Neural progenitor cell (in vitro differentiated cells): Measurements from ENCODE around the gene UGT1A3. TPM values are rescaled to one million over a fixed set of nuclear protein-coding genes. Genes with fewer than 3 reads are reported as not detected.
"Not testable (repeated sequence)": the region's sequence is repeated elsewhere in the genome, so short reads cannot be mapped to it uniquely, and the experiment has no call there.

Experiments
- DNase-seq: peaks from one replicate; pipeline ENCODE4 v3.0.0-alpha.2; 2016; ENCODE audit warnings: low spot score
- H2AFZ ChIP-seq: fragments of 200-600 bp; sonication (generic); replicated peaks from 2 replicates; pipeline ENCODE4 v1.6.1; 2016; ENCODE audit warnings: antibody characterized with exemption
- H3F3A ChIP-seq: fragments of 200-600 bp; sonication (generic); 2 replicates; pipeline ENCODE4 v1.6.1; 2016; ENCODE audit warnings: antibody characterized with exemption, low read depth
- H3K27ac ChIP-seq: fragments of 200-600 bp; sonication (generic); 2 replicates; pipeline ENCODE4 v1.5.1; 2016; ENCODE audit warnings: mild to moderate bottlenecking
- H3K27me3 ChIP-seq: fragments of 200-600 bp; sonication (generic); 2 replicates; pipeline ENCODE4 v1.6.1; 2016; ENCODE audit warnings: mild to moderate bottlenecking, moderate library complexity
- H3K36me3 ChIP-seq: fragments of 200-600 bp; sonication (generic); 2 replicates; pipeline ENCODE4 v1.5.1; 2016
- H3K4me1 ChIP-seq: fragments of 200-600 bp; sonication (generic); 2 replicates; pipeline ENCODE4 v1.6.1; 2016; ENCODE audit warnings: mixed run types
- H3K4me2 ChIP-seq: fragments of 200-600 bp; sonication (generic); 2 replicates; pipeline ENCODE4 v1.6.1; 2016
- H3K4me3 ChIP-seq: fragments of 200-600 bp; sonication (generic); 2 replicates; pipeline ENCODE4 v1.5.1; 2016
- H3K79me2 ChIP-seq: fragments of 200-600 bp; sonication (generic); 2 replicates; pipeline ENCODE4 v1.6.1; 2016; ENCODE audit warnings: low read depth
- H3K9ac ChIP-seq: fragments of 200-600 bp; sonication (generic); 2 replicates; pipeline ENCODE4 v1.6.1; 2016
- H3K9me3 ChIP-seq: fragments of 200-600 bp; sonication (generic); 2 replicates; pipeline ENCODE4 v1.5.1; 2016; ENCODE audit warnings: low read depth
- H4K20me1 ChIP-seq: fragments of 200-600 bp; sonication (generic); 2 replicates; pipeline ENCODE4 v1.6.1; 2016; ENCODE audit warnings: low read depth
- H3K27ac Mint-ChIP-seq: 3 replicates; pipeline ENCODE4 v1.8.0; 2021; ENCODE audit warnings: mixed read lengths
- H3K27me3 Mint-ChIP-seq: 2 replicates; pipeline ENCODE4 v1.8.0; 2022; ENCODE audit warnings: low read depth, mild to moderate bottlenecking, inconsistent platforms, moderate library complexity, mixed read lengths; ENCODE audit not compliant: insufficient read depth
- H3K36me3 Mint-ChIP-seq: 3 replicates; pipeline ENCODE4 v1.8.0; 2021; ENCODE audit warnings: mixed read lengths
- H3K4me1 Mint-ChIP-seq: 3 replicates; pipeline ENCODE4 v1.8.0; 2021; ENCODE audit warnings: mixed read lengths
- H3K4me3 Mint-ChIP-seq: 3 replicates; pipeline ENCODE4 v1.8.0; 2021; ENCODE audit warnings: mild to moderate bottlenecking, moderate library complexity, mixed read lengths
- H3K9me3 Mint-ChIP-seq: 3 replicates; pipeline ENCODE4 v1.8.0; 2020; ENCODE audit warnings: mixed read lengths
- EZH2 ChIP-seq: fragments of 200-600 bp; sonication (generic); IDR thresholded peaks from 2 replicates; pipeline ENCODE4 v1.6.1; 2017; ENCODE audit warnings: antibody characterized with exemption, mild to moderate bottlenecking, moderate library complexity
- EZH2phosphoT487 ChIP-seq: fragments of 200-600 bp; sonication (generic); IDR thresholded peaks from 2 replicates; pipeline ENCODE4 v1.6.1; 2017; ENCODE audit warnings: antibody characterized with exemption
- total RNA-seq: library from RNA; depleted of rRNA; stranded (reverse); fragments of >200 nt; gene quantifications from 2 replicates; pipeline ENCODE4 v1.2.3, GENCODE V29; 2015; ENCODE audit warnings: low replicate concordance
- TF ChIP-seq, protein P1 (sequence below): fragments of 200-600 bp; sonication (generic); IDR thresholded peaks from 2 replicates; pipeline ENCODE4 v1.5.1; 2017; ENCODE audit warnings: antibody characterized with exemption, mild to moderate bottlenecking

The UGT1A3 gene
- total RNA-seq, 1 donor from 2014 or later: not detected

DNA sequence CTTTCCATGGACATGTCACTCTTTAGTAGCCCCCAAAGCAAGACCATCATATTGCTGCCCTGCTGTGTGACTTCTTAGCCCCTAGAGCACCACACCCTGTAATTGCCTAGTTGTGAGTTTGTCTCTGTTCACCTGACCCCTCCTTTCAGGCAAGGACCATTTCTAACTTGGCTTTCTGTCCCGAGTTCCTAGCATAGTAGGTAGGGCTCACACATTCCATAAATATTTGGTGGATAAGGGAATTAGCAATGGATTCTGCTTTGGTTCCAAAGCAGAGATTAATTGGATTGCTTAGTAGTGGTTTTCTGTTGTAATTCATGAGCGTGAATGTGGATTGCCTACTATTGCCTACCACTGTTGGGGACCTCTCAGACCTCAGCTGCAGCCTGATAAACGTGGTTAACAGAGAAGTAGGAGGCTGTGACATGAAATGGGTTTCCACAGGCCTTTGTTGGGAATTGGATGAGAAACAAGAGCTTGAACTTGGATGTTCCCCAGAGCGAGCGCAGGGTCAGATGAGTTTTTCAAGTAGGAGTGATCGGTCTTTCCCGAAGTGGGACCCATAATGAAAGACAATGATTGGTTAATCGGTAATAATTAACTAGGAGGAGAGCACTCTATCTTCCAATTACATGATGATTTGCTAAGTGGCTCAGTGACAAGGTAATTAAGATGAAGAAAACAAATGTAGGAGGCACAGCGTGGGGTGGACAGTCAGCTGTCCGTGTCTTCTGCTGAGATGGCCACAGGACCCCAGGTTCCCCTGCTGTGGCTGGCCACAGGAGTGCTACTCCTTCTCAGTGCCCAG is 17.8 kb downstream of the UGT1A3 start:
- peaks cover 4% of the 10 kb centered on the region for H3K27me3 Mint-ChIP-seq
- Histone ChIP-seq H3F3A (no peaks in the 10 kb centered on the region), H3K27me3 (no peaks in the 10 kb centered on the region), H2AFZ (no peak overlapping the region), H3K27ac (no peak overlapping the region), H3K4me3 (no peak overlapping the region), H3K36me3 (no peaks in the 10 kb centered on the region), H3K79me2 (no peaks in the 10 kb centered on the region), H3K9ac (no peak overlapping the region), H3K4me1 (no peaks in the 10 kb centered on the region), H3K4me2 (no peak overlapping the region), H3K9me3 (no peaks in the 10 kb centered on the region), H4K20me1 (no peaks in the 10 kb centered on the region)
- H3K9me3 Mint-ChIP-seq: peaks cover 25% of the 10 kb centered on the region
- TF ChIP-seq EZH2phosphoT487 (no peak), EZH2 (no peak)
- TF ChIP-seq, protein P1, sequence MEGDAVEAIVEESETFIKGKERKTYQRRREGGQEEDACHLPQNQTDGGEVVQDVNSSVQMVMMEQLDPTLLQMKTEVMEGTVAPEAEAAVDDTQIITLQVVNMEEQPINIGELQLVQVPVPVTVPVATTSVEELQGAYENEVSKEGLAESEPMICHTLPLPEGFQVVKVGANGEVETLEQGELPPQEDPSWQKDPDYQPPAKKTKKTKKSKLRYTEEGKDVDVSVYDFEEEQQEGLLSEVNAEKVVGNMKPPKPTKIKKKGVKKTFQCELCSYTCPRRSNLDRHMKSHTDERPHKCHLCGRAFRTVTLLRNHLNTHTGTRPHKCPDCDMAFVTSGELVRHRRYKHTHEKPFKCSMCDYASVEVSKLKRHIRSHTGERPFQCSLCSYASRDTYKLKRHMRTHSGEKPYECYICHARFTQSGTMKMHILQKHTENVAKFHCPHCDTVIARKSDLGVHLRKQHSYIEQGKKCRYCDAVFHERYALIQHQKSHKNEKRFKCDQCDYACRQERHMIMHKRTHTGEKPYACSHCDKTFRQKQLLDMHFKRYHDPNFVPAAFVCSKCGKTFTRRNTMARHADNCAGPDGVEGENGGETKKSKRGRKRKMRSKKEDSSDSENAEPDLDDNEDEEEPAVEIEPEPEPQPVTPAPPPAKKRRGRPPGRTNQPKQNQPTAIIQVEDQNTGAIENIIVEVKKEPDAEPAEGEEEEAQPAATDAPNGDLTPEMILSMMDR: no peak
- H3K27ac Mint-ChIP-seq: peak overlapping the region; percentile 94
- H3K4me3 Mint-ChIP-seq: no peak overlapping the region
- DNase-seq: no peak
- H3K36me3 Mint-ChIP-seq: peaks cover 1% of the 10 kb centered on the region
- H3K4me1 Mint-ChIP-seq: peaks cover 5% of the 10 kb centered on the region

- H3K9ac ChIP-seq: no peak overlapping the region
- no peak overlapping the region for H3K4me2 ChIP-seq
- H3K79me2 ChIP-seq: no peaks in the 10 kb centered on the region
- no peaks in the 10 kb centered on the region for H3K9me3 ChIP-seq
- Mint-ChIP-seq H3K36me3 (peaks cover 1% of the 10 kb centered on the region), H3K27me3 (peaks cover 4% of the 10 kb centered on the region), H3K4me1 (peaks cover 5% of the 10 kb centered on the region), H3K27ac (no peak overlapping the region), H3K9me3 (peaks cover 28% of the 10 kb centered on the region), H3K4me3 (no peak overlapping the region)
- H2AFZ ChIP-seq: no peak overlapping the region
- H3K27me3 ChIP-seq: no peaks in the 10 kb centered on the region
- H3F3A ChIP-seq: no peaks in the 10 kb centered on the region
- no peak for DNase-seq
- no peak overlapping the region for H3K4me3 ChIP-seq
- no peaks in the 10 kb centered on the region for H3K4me1 ChIP-seq
- no peak overlapping the region for H3K27ac ChIP-seq
- TF ChIP-seq, protein P1: no peak
- no peak for TF ChIP-seq EZH2
- no peak for TF ChIP-seq EZH2phosphoT487
- no peaks in the 10 kb centered on the region for H3K36me3 ChIP-seq
- no peaks in the 10 kb centered on the region for H4K20me1 ChIP-seq
Observed at GRCh38 chr2:233747283-233747544, 18.4 kb downstream of the UGT1A3 start.

- not testable (repeated sequence) for H3K27ac ChIP-seq, H2AFZ ChIP-seq, H4K20me1 ChIP-seq, DNase-seq, H3K4me3 Mint-ChIP-seq, H3K36me3 Mint-ChIP-seq, H3K4me1 ChIP-seq, H3K36me3 ChIP-seq, H3K4me3 ChIP-seq, H3K79me2 ChIP-seq, H3K9me3 ChIP-seq, H3K27me3 Mint-ChIP-seq, H3K4me2 ChIP-seq, H3K4me1 Mint-ChIP-seq, H3K9ac ChIP-seq, H3K27me3 ChIP-seq, H3F3A ChIP-seq, H3K27ac Mint-ChIP-seq
- peaks cover 36% of the 10 kb centered on the region for H3K9me3 Mint-ChIP-seq
Observed at GRCh38 chr2:233750689-233751088, 21.8 kb downstream of the UGT1A3 start.

DNA sequence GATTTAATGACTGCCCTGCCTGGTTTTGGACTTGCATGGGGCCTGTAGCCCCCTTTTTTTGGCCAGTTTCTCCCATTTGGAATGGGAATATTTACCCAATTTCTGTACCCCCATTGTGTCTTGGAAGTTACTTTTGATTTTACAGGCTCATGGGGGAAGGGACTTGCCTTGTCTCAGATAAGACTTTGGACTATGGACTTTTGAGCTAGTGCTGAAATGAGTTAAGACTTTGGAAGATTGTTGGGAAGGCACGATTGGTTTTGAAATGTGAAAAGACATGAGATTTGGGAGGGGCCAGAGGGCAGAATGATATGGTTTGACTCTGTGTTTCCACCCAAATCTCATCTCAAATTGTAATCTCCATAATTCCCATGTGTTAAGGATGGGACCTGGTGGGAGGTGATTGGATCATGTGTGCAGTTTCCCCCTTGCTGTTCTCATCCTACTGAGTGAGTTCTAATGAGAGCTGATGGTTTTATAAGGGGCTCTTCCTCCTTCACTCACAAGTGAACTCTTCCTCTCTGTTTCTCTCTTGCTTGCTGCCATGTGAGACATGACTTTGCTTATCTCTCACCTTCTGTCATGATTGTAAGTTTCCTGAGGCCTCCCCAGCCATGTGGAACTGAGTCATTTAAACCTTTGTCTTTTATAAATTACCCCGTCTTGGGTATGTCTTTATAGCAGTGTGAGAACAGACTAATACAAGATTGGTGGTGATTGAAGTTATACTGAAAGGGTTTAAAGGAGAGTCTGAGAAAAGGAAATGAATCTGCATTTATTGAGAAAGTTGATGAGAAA is 22.6 kb downstream of the UGT1A3 start:
- H3K27ac Mint-ChIP-seq: not testable (repeated sequence)

More for the DNA sequence above, 22.6 kb downstream of the UGT1A3 start:
- H3K36me3 ChIP-seq, H3K27ac ChIP-seq, H4K20me1 ChIP-seq, H3K9me3 ChIP-seq, H3K4me1 Mint-ChIP-seq, H3K27me3 ChIP-seq, H3K9ac ChIP-seq, H2AFZ ChIP-seq, H3K79me2 ChIP-seq, H3K4me1 ChIP-seq, H3K4me3 ChIP-seq, DNase-seq, H3F3A ChIP-seq, H3K4me2 ChIP-seq, H3K4me3 Mint-ChIP-seq, H3K27me3 Mint-ChIP-seq, H3K36me3 Mint-ChIP-seq: not testable (repeated sequence)
- peaks cover 36% of the 10 kb centered on the region for H3K9me3 Mint-ChIP-seq
